GM23338 (cell line): ENCODE measurements around the gene FAM162A. TPM values are rescaled to one million over a fixed set of nuclear protein-coding genes. Genes with fewer than 3 reads are reported as not detected.

Experiments used
- ATAC-seq: fragments of 200-7000 bp; cut with Tn5 transposase; 3 replicates; pipeline ENCODE4 v1.9.1; 2020
- DNase-seq: peaks from one replicate; pipeline ENCODE4 v3.0.0-alpha.2; 2015; ENCODE audit warnings: low spot score
- H2AFZ ChIP-seq: fragments of 200-600 bp; sonication (generic); 2 replicates; pipeline ENCODE4 v1.8.0; 2016; ENCODE audit warnings: antibody characterized with exemption, mild to moderate bottlenecking, moderate library complexity
- H3F3A ChIP-seq: fragments of 200-600 bp; sonication (generic); replicated peaks from 2 replicates; pipeline ENCODE4 v1.8.0; 2017; ENCODE audit warnings: antibody characterized with exemption, mixed run types, low read depth
- H3K27ac ChIP-seq: fragments of 200-600 bp; sonication (generic); 2 replicates; pipeline ENCODE4 v1.6.1; 2016; ENCODE audit warnings: low read depth
- H3K27me3 ChIP-seq: fragments of 200-600 bp; sonication (generic); 2 replicates; pipeline ENCODE4 v1.8.0; 2016; ENCODE audit warnings: mild to moderate bottlenecking, mixed run types, moderate library complexity; ENCODE audit not compliant: insufficient read depth
- H3K36me3 ChIP-seq: fragments of 200-600 bp; sonication (generic); 2 replicates; pipeline ENCODE4 v1.8.0; 2016; ENCODE audit warnings: mild to moderate bottlenecking; ENCODE audit not compliant: insufficient read depth
- H3K4me1 ChIP-seq: fragments of 200-600 bp; sonication (generic); 2 replicates; pipeline ENCODE4 v1.8.0; 2016; ENCODE audit warnings: mild to moderate bottlenecking, moderate library complexity; ENCODE audit not compliant: insufficient read depth
- H3K4me2 ChIP-seq: fragments of 200-600 bp; sonication (generic); 2 replicates; pipeline ENCODE4 v1.7.1; 2017; ENCODE audit warnings: mixed run types
- H3K4me3 ChIP-seq: fragments of 200-600 bp; sonication (generic); 2 replicates; pipeline ENCODE4 v1.6.1; 2016; ENCODE audit warnings: mixed run types
- H3K79me2 ChIP-seq: fragments of 200-600 bp; sonication (generic); replicated peaks from 2 replicates; pipeline ENCODE4 v1.8.0; 2017; ENCODE audit warnings: mild to moderate bottlenecking; ENCODE audit not compliant: insufficient read depth
- H3K9me2 ChIP-seq: fragments of 200-600 bp; sonication (generic); 2 replicates; pipeline ENCODE4 v1.8.0; 2017; ENCODE audit not compliant: insufficient read depth
- H4K20me1 ChIP-seq: fragments of 200-600 bp; sonication (generic); replicated peaks from 2 replicates; pipeline ENCODE4 v1.8.0; 2017; ENCODE audit warnings: mild to moderate bottlenecking; ENCODE audit not compliant: insufficient read depth
- H3K27ac Mint-ChIP-seq: 2 replicates; pipeline ENCODE4 v1.8.0; 2020; ENCODE audit warnings: inconsistent platforms, mild to moderate bottlenecking, moderate library complexity, mixed read lengths
- H3K27me3 Mint-ChIP-seq: 3 replicates; pipeline ENCODE4 v1.8.0; 2022; ENCODE audit warnings: low read depth, mild to moderate bottlenecking, moderate library complexity, mixed read lengths, inconsistent platforms; ENCODE audit not compliant: insufficient read depth, poor library complexity
- H3K36me3 Mint-ChIP-seq: 3 replicates; pipeline ENCODE4 v1.8.0; 2021; ENCODE audit warnings: low read depth, mild to moderate bottlenecking, inconsistent platforms, moderate library complexity, mixed read lengths
- H3K4me1 Mint-ChIP-seq: 3 replicates; pipeline ENCODE4 v1.8.0; 2020; ENCODE audit warnings: mild to moderate bottlenecking, inconsistent platforms, mixed read lengths
- H3K4me3 Mint-ChIP-seq: 3 replicates; pipeline ENCODE4 v1.8.0; 2021; ENCODE audit warnings: moderate library complexity, mild to moderate bottlenecking, inconsistent platforms, mixed read lengths
- H3K9me3 Mint-ChIP-seq: 3 replicates; pipeline ENCODE4 v1.8.0; 2020; ENCODE audit warnings: moderate library complexity, mild to moderate bottlenecking, inconsistent platforms, mixed read lengths
- CREB1 ChIP-seq: fragments of 250-450 bp; sonication (Bioruptor Pico); IDR thresholded peaks from 2 replicates; pipeline ENCODE4 v1.5.0; 2020; ENCODE audit warnings: low read depth, mild to moderate bottlenecking, moderate library complexity
- EZH2 ChIP-seq: fragments of 200-600 bp; sonication (generic); IDR thresholded peaks from one replicate; pipeline ENCODE4 v1.8.0; 2017; ENCODE audit warnings: antibody characterized with exemption, mild to moderate bottlenecking, low read depth; ENCODE audit not compliant: unreplicated experiment
- EZH2phosphoT487 ChIP-seq: fragments of 200-600 bp; sonication (generic); IDR thresholded peaks from one replicate; pipeline ENCODE4 v1.8.1; 2018; ENCODE audit warnings: antibody characterized with exemption; ENCODE audit not compliant: unreplicated experiment
- NANOG ChIP-seq: IDR thresholded peaks from 2 replicates; pipeline ENCODE4 v1.6.1; 2016; ENCODE audit warnings: antibody characterized with exemption, borderline replicate concordance
- POLR2AphosphoS5 ChIP-seq: IDR thresholded peaks from 2 replicates; pipeline ENCODE4 v1.6.1; 2016; ENCODE audit warnings: antibody characterized with exemption, low read depth
- STAT1 ChIP-seq: IDR thresholded peaks from one replicate; pipeline ENCODE4 v1.6.1; 2016; ENCODE audit warnings: antibody characterized with exemption; ENCODE audit not compliant: unreplicated experiment
- ZNF114 ChIP-seq: fragments of 250-450 bp; sonication (Bioruptor Pico); IDR thresholded peaks from 2 replicates; pipeline ENCODE4 v1.5.0; 2020; ENCODE audit warnings: mild to moderate bottlenecking, moderate library complexity
- ZNF331 ChIP-seq: fragments of 250-450 bp; sonication (Bioruptor Pico); IDR thresholded peaks from 2 replicates; pipeline ENCODE4 v1.5.0; 2020; ENCODE audit warnings: low read depth, mild to moderate bottlenecking, moderate library complexity
- polyA plus RNA-seq: library from polyadenylated mRNA; unstranded; fragments of >200 nt; fragmentation: Nextera tagmentation; extraction: Ambion mirVana; gene quantifications from 2 replicates; pipeline ENCODE4 v1.2.1, GENCODE V29; 2016
- total RNA-seq: library from RNA; depleted of rRNA; stranded (reverse); fragments of >200 nt; shearing (Covaris generic); gene quantifications from 2 replicates; pipeline ENCODE4 v1.2.3, GENCODE V29; 2014
- TF ChIP-seq, protein P1 (sequence below), 2 experiments: fragments of 200-600 bp in 1 of 2; sonication (generic) in 1 of 2; conservative IDR thresholded peaks; 2 replicates each; pipeline versions ENCODE4 v1.5.1 to v1.6.1; 2016 to 2017; ENCODE audit warnings: antibody characterized with exemption in 2 of 2, low read depth in 2 of 2, mild to moderate bottlenecking in 2 of 2, moderate library complexity in 1 of 2
- TF ChIP-seq, protein P2 (sequence below): IDR thresholded peaks from one replicate; pipeline ENCODE4 v1.6.1; 2018; ENCODE audit warnings: antibody characterized with exemption; ENCODE audit not compliant: unreplicated experiment
- TF ChIP-seq, protein P3 (sequence below): IDR thresholded peaks from 2 replicates; pipeline ENCODE4 v1.6.1; 2016; ENCODE audit warnings: antibody characterized with exemption
- TF ChIP-seq, protein P4 (sequence below): fragments of 250-450 bp; sonication (Bioruptor Pico); IDR thresholded peaks from 2 replicates; pipeline ENCODE4 v1.5.0; 2020; ENCODE audit warnings: mild to moderate bottlenecking, moderate library complexity

FAM162A gene
- total and polyA plus RNA-seq, 2 experiments from 2014 or later, result 35.9 to 234 TPM

GRCh38 chr3:122349171-122349570 lies 34.8 kb upstream of the FAM162A start:
- Histone ChIP-seq H3K79me2 (no peaks in the 10 kb centered on the region), H3K9me2 (no peaks in the 10 kb centered on the region), H4K20me1 (no peaks in the 10 kb centered on the region), H3K27me3 (no peaks in the 10 kb centered on the region), H3K27ac (no peak overlapping the region), H3K4me3 (no peak overlapping the region), H2AFZ (no peak overlapping the region), H3K4me1 (no peaks in the 10 kb centered on the region), H3K4me2 (no peak overlapping the region), H3F3A (no peaks in the 10 kb centered on the region), H3K36me3 (no peaks in the 10 kb centered on the region)
- Mint-ChIP-seq H3K9me3 (peaks cover 4% of the 10 kb centered on the region; the same call in 2 of the 3 replicates), H3K27ac (no peak overlapping the region), H3K36me3 (no peaks in the 10 kb centered on the region), H3K4me1 (no peaks in the 10 kb centered on the region), H3K4me3 (no peak overlapping the region), H3K27me3 (no peaks in the 10 kb centered on the region)
- TF ChIP-seq POLR2AphosphoS5, result no peak
- TF ChIP-seq, protein P1, sequence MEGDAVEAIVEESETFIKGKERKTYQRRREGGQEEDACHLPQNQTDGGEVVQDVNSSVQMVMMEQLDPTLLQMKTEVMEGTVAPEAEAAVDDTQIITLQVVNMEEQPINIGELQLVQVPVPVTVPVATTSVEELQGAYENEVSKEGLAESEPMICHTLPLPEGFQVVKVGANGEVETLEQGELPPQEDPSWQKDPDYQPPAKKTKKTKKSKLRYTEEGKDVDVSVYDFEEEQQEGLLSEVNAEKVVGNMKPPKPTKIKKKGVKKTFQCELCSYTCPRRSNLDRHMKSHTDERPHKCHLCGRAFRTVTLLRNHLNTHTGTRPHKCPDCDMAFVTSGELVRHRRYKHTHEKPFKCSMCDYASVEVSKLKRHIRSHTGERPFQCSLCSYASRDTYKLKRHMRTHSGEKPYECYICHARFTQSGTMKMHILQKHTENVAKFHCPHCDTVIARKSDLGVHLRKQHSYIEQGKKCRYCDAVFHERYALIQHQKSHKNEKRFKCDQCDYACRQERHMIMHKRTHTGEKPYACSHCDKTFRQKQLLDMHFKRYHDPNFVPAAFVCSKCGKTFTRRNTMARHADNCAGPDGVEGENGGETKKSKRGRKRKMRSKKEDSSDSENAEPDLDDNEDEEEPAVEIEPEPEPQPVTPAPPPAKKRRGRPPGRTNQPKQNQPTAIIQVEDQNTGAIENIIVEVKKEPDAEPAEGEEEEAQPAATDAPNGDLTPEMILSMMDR (conservative IDR thresholded peaks at IDR 0.05; ENCODE audit: low read depth in 2 of 2), result no peak
- TF ChIP-seq, protein P2, sequence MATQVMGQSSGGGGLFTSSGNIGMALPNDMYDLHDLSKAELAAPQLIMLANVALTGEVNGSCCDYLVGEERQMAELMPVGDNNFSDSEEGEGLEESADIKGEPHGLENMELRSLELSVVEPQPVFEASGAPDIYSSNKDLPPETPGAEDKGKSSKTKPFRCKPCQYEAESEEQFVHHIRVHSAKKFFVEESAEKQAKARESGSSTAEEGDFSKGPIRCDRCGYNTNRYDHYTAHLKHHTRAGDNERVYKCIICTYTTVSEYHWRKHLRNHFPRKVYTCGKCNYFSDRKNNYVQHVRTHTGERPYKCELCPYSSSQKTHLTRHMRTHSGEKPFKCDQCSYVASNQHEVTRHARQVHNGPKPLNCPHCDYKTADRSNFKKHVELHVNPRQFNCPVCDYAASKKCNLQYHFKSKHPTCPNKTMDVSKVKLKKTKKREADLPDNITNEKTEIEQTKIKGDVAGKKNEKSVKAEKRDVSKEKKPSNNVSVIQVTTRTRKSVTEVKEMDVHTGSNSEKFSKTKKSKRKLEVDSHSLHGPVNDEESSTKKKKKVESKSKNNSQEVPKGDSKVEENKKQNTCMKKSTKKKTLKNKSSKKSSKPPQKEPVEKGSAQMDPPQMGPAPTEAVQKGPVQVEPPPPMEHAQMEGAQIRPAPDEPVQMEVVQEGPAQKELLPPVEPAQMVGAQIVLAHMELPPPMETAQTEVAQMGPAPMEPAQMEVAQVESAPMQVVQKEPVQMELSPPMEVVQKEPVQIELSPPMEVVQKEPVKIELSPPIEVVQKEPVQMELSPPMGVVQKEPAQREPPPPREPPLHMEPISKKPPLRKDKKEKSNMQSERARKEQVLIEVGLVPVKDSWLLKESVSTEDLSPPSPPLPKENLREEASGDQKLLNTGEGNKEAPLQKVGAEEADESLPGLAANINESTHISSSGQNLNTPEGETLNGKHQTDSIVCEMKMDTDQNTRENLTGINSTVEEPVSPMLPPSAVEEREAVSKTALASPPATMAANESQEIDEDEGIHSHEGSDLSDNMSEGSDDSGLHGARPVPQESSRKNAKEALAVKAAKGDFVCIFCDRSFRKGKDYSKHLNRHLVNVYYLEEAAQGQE, result no peak
- TF ChIP-seq CREB1 (CRISPR knock-in tag), result no peak
- TF ChIP-seq EZH2, result no peak
- TF ChIP-seq EZH2phosphoT487, result no peak
- TF ChIP-seq STAT1, result no peak
- no peak for TF ChIP-seq NANOG
- no peak for TF ChIP-seq ZNF114
- TF ChIP-seq, protein P3, sequence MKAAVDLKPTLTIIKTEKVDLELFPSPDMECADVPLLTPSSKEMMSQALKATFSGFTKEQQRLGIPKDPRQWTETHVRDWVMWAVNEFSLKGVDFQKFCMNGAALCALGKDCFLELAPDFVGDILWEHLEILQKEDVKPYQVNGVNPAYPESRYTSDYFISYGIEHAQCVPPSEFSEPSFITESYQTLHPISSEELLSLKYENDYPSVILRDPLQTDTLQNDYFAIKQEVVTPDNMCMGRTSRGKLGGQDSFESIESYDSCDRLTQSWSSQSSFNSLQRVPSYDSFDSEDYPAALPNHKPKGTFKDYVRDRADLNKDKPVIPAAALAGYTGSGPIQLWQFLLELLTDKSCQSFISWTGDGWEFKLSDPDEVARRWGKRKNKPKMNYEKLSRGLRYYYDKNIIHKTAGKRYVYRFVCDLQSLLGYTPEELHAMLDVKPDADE, result no peak
- TF ChIP-seq ZNF331 (CRISPR knock-in tag), result no peak
- TF ChIP-seq, protein P4, sequence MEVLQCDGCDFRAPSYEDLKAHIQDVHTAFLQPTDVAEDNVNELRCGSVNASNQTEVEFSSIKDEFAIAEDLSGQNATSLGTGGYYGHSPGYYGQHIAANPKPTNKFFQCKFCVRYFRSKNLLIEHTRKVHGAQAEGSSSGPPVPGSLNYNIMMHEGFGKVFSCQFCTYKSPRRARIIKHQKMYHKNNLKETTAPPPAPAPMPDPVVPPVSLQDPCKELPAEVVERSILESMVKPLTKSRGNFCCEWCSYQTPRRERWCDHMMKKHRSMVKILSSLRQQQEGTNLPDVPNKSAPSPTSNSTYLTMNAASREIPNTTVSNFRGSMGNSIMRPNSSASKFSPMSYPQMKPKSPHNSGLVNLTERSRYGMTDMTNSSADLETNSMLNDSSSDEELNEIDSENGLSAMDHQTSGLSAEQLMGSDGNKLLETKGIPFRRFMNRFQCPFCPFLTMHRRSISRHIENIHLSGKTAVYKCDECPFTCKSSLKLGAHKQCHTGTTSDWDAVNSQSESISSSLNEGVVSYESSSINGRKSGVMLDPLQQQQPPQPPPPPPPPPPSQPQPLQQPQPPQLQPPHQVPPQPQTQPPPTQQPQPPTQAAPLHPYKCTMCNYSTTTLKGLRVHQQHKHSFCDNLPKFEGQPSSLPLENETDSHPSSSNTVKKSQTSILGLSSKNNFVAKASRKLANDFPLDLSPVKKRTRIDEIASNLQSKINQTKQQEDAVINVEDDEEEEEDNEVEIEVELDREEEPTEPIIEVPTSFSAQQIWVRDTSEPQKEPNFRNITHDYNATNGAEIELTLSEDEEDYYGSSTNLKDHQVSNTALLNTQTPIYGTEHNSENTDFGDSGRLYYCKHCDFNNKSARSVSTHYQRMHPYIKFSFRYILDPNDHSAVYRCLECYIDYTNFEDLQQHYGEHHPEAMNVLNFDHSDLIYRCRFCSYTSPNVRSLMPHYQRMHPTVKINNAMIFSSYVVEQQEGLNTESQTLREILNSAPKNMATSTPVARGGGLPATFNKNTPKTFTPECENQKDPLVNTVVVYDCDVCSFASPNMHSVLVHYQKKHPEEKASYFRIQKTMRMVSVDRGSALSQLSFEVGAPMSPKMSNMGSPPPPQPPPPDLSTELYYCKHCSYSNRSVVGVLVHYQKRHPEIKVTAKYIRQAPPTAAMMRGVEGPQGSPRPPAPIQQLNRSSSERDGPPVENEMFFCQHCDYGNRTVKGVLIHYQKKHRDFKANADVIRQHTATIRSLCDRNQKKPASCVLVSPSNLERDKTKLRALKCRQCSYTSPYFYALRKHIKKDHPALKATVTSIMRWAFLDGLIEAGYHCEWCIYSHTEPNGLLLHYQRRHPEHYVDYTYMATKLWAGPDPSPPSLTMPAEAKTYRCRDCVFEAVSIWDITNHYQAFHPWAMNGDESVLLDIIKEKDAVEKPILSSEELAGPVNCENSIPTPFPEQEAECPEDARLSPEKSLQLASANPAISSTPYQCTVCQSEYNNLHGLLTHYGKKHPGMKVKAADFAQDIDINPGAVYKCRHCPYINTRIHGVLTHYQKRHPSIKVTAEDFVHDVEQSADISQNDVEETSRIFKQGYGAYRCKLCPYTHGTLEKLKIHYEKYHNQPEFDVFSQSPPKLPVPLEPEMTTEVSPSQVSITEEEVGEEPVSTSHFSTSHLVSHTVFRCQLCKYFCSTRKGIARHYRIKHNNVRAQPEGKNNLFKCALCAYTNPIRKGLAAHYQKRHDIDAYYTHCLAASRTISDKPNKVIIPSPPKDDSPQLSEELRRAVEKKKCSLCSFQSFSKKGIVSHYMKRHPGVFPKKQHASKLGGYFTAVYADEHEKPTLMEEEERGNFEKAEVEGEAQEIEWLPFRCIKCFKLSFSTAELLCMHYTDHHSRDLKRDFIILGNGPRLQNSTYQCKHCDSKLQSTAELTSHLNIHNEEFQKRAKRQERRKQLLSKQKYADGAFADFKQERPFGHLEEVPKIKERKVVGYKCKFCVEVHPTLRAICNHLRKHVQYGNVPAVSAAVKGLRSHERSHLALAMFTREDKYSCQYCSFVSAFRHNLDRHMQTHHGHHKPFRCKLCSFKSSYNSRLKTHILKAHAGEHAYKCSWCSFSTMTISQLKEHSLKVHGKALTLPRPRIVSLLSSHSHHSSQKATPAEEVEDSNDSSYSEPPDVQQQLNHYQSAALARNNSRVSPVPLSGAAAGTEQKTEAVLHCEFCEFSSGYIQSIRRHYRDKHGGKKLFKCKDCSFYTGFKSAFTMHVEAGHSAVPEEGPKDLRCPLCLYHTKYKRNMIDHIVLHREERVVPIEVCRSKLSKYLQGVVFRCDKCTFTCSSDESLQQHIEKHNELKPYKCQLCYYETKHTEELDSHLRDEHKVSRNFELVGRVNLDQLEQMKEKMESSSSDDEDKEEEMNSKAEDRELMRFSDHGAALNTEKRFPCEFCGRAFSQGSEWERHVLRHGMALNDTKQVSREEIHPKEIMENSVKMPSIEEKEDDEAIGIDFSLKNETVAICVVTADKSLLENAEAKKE (CRISPR knock-in tag), result no peak
- no peak for DNase-seq
- no peak for ATAC-seq
